GM21576 (cell line): ENCODE results near the gene PARD3.
A peak's percentile ranks its signal among the peaks of the same experiment; 100 is the strongest.

Source experiments
- ATAC-seq: cut with Tn5 transposase; IDR thresholded peaks from one replicate; pipeline ENCODE4 v1.9.1; 2021; ENCODE audit warnings: mild to moderate bottlenecking, moderate library complexity; ENCODE audit not compliant: unreplicated experiment

The PARD3 gene

GRCh38 chr10:34333513-34333912, 481.6 kb downstream of the PARD3 start:
- no peak for ATAC-seq

- no peak for ATAC-seq
These were observed 487.9 kb downstream of the PARD3 start for GRCh38 chr10:34327184-34327583.

GRCh38 chr10:34323192-34323591, 491.9 kb downstream of the PARD3 start:
- ATAC-seq, result no peak

GRCh38 chr10:34320265-34320664, 494.8 kb downstream of the PARD3 start:
- no peak for ATAC-seq

DNA sequence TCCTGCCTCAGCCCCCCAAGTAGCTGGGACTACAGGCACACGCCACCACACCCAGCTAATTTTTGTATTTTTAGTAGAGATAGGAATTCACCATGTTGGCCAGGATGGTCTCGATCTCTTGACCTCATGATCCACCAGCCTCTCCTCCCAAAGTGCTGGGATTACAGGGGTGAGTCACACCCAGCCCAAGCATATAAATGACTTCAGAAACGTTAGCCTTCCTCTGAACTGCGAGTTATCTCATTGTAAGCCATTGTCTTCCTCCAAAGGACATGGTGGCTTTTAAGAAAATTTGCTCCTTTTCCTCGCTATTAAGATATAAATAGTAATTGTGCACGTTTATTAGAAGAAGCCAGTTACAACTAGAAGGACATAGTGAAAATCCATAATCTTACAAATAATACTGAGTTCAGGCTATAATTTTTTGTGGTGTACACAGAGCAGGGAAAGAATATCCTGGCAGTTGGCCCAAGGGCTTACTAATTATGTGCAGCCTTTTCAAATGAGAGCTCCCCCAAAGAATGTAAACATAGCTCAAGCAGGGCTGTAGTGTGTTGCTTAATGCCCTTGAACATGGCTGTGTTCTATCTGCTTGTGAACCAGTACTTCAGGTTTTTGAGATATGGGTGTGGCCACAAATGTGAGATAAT, 495.8 kb downstream of the PARD3 start:
- ATAC-seq, result no peak

DNA sequence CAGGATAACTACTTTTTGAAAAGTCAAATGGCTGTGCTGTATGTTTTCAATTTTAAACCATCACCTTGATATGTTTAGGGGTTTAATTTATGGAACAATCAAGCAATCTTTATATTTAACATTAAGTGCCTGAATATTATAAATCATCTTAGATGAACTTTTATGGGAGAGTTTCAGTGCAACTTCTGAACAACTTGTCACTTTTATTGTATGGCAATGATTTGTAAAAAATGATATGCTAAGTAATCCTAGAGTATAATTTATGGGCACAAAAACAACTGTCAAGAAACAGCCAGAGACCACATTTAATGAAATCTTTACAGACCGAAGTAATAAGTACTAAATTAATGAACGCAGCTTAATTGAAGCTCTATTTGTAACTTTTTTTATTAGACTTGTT, 498.9 kb downstream of the PARD3 start:
- no peak for ATAC-seq

GRCh38 chr10:34314457-34314856, 500.6 kb downstream of the PARD3 start:
- no peak for ATAC-seq

GRCh38 chr10:34313888-34314287, 501.2 kb downstream of the PARD3 start:
- no peak for ATAC-seq

DNA sequence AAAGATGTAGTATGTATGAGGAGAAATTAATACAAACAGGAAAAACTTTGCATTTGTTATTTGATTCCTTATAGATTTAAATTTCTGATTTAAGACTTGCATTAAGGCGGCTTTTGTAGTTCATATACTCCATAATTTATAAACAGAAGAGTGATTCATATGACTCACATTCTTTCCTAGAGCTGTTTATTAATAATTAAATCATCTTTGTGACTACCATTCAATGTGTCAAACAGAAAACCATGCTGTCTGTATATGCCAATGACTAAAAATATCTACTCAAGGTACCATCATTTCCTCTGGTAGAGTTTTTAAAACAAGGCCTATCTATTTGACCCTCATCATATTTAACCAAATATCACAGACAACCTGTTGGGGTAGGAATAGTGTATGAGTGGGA, 501.7 kb downstream of the PARD3 start:
- ATAC-seq, result no peak

DNA sequence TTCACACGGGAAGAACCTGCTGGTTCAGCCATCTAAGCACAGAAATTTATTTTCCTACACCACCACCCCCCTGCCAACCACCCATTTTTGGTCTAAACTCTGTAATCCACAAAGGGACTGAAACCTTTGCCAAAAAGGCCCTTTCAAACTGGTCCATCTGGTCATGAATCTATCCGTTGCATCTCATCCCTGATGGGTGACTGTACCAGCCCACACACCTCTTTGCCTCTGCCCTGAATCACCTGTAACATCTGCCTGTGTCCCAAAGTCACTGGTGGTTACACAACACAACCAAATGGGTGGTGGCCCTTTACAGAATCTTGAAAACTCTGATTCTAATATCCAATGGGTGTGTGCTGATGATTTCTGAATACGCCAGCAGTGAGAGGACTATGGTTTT, 503.4 kb downstream of the PARD3 start:
- no peak for ATAC-seq

- no peak for ATAC-seq
These were observed 504.9 kb downstream of the PARD3 start for GRCh38 chr10:34310234-34310633.

GRCh38 chr10:34305189-34305588, 509.9 kb downstream of the PARD3 start:
- peak; percentile 94 for ATAC-seq

DNA sequence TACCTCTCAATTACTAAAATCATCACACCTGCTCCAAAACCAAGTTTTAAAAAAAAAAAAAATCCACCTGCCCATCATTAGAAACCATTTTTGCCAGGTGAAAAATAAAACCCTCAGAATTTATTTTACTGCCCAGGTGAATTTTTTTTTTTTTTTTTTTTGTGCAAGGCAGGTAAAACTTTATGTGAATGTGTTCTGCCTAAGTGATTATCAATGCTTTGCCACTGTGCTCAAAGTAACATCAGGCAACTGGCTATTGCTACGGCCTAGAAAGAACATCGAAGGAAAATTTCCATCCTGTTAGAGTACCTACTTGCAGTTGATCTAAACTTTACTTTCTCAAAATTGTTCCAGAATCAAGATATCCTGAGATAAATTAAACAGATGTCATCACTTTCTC, 512.1 kb downstream of the PARD3 start:
- no peak for ATAC-seq

DNA sequence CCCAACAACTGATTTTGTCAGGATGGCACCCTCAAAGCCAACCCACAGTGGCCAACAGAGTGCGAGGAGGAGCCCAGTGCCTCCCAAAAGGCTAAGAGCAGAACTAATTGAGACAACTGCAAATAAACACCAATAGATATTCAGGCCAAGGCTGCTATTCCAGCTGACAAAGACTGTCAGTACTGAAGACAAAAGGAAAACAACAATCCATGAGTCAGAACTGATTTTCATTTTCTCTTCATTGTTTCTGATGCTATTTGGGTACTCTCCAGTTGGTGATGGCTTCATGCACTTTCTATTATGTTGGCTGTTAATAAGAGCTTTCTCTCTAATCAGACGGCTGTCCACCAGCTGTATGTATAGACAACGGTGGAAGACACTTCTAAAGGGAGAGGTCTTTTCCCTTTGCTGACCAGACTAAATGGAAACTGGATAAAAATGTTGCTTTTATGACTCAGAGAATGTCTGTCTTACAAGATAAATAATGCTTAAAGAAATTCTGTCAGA, 515.9 kb downstream of the PARD3 start:
- ATAC-seq, result no peak

- no peak for ATAC-seq
These were observed 516.7 kb downstream of the PARD3 start for GRCh38 chr10:34298346-34298818.

- no peak for ATAC-seq
These were observed 517.4 kb downstream of the PARD3 start for GRCh38 chr10:34297541-34298345.

- ATAC-seq, result no peak
These were observed 520.0 kb downstream of the PARD3 start for GRCh38 chr10:34295142-34295548.

DNA sequence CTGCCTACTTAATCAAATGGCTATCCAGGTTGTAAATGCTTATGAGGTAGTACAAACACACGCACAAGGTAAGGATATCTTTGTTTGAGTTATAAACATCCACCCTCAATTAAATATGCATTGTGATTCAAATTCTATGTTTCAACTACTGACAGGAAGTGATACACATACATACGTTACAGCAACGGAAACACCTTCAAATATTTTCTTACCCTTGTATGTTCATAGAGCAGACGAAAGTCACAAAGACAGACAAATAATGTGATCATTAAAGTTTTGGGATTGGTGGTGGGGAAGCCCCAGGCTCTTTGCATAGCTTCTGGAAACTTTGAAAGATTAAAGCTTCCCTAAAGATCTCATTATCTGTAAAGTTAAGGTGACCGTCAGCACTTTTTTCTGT, 521.0 kb downstream of the PARD3 start:
- no peak for ATAC-seq

GRCh38 chr10:34292675-34293074, 522.4 kb downstream of the PARD3 start:
- ATAC-seq, result no peak

DNA sequence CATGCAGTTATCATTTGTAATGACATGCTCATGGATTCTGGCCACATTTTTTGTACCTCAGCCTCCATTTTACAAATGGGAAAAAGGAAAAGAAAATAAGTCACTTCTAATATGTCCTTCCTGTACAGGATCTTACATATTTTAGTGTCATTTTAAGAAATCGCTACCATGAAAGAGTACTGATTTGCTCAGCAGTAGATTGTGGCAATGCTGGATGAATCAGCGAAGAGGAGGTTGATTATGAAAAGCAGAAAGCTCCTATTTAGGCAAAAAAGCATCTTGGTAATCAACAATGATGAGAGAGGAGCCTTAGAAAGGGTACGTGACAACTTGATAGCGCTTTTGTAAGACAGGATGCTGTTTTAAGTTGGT, 522.9 kb downstream of the PARD3 start:
- ATAC-seq, result no peak

DNA sequence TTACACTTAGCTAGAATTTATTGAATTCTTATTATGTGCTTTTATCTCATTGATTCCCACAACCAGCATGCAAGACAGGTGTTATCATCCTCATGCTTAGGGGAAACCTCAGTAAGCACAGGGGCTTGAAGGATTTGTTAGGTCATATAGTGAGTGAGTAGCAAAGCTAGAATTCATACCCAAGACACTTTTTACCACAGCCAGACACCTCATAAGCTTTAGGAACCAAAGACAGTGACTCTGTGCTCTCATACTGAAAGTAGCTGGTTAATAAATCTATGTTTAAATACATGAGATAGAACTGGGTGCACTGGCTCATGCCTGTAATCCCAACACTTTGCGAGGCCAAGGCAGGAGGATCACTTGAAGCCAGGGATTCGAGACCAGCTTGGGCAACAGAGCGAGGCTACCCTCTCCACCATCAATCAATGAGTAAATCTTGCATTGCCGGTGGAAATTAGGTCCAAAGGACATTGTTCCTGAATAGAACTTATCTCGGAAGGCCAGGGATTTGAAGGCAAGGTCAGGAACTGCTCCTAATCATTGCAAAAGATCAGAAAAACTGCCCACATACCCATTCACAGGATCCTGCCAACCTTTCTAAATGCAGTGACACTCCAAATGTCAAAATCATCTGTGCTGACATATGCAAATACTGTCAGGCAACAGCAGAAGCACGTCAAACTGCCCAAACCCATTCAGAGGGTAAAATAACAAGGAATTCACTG, 523.5 kb downstream of the PARD3 start:
- no peak for ATAC-seq
